WTC11 (cell line): ENCODE data around the gene PRKCB. TPM values are rescaled to one million over a fixed set of nuclear protein-coding genes. Genes with fewer than 3 reads are reported as not detected.

Source experiments
- ATAC-seq: fragments of 200-7000 bp; cut with Tn5 transposase; 2 replicates; pipeline ENCODE4 v1.10.0; 2021; ENCODE audit warnings: mild to moderate bottlenecking, moderate library complexity
- CTCF ChIA-PET: fragments of 300-600 bp; sonication (Branson Sonifier 250); formaldehyde crosslinking; loops from one replicate; lab custom pipeline; 2021; ENCODE audit warnings: antibody characterized with exemption; lab: Charles Lee
- POLR2A ChIA-PET: fragments of 350-600 bp; sonication (Branson Sonifier 250); formaldehyde crosslinking; loops from one replicate; lab custom pipeline; 2021; ENCODE audit warnings: antibody characterized with exemption; lab: Charles Lee
- DNase-seq: peaks from one replicate; pipeline ENCODE4 v3.0.0; 2021; ENCODE audit warnings: low spot score
- H3K27ac Mint-ChIP-seq: 2 replicates; pipeline ENCODE4 v1.8.0; 2021; ENCODE audit warnings: mixed read lengths
- H3K27me3 Mint-ChIP-seq: 2 replicates; pipeline ENCODE4 v1.8.0; 2021; ENCODE audit warnings: low read depth, mild to moderate bottlenecking, moderate library complexity, mixed read lengths
- H3K36me3 Mint-ChIP-seq: 2 replicates; pipeline ENCODE4 v1.8.0; 2021; ENCODE audit warnings: mixed read lengths
- H3K4me1 Mint-ChIP-seq: 2 replicates; pipeline ENCODE4 v1.8.0; 2022; ENCODE audit warnings: mixed read lengths
- H3K4me3 Mint-ChIP-seq: 2 replicates; pipeline ENCODE4 v1.8.0; 2021; ENCODE audit warnings: mild to moderate bottlenecking, moderate library complexity, mixed read lengths
- H3K9me3 Mint-ChIP-seq: 2 replicates; pipeline ENCODE4 v1.8.0; 2021; ENCODE audit warnings: mixed read lengths
- EMX1 ChIP-seq: fragments of 250-450 bp; sonication (Bioruptor Pico); IDR thresholded peaks from 2 replicates; pipeline ENCODE4 v1.8.0; 2021; ENCODE audit warnings: mild to moderate bottlenecking
- NR2C2 ChIP-seq: sonication (generic); formaldehyde crosslinking; IDR thresholded peaks from 2 replicates; pipeline ENCODE4 v1.8.0; 2022; ENCODE audit warnings: mild to moderate bottlenecking, missing genetic modification reagents
- OVOL2 ChIP-seq: fragments of 250-450 bp; sonication (Bioruptor Pico); IDR thresholded peaks from 2 replicates; pipeline ENCODE4 v1.9.0; 2021; ENCODE audit warnings: mild to moderate bottlenecking, borderline replicate concordance
- ZBTB21 ChIP-seq: sonication (generic); formaldehyde crosslinking; IDR thresholded peaks from 2 replicates; pipeline ENCODE4 v1.8.1; 2023; ENCODE audit warnings: mild to moderate bottlenecking, missing genetic modification reagents, borderline replicate concordance
- total RNA-seq: library from RNA; stranded (reverse); gene quantifications from 3 replicates; pipeline ENCODE4 v1.2.3, GENCODE V29; 2021
- TF ChIP-seq, protein P1 (sequence below): sonication (generic); formaldehyde crosslinking; IDR thresholded peaks from 2 replicates; pipeline ENCODE4 v1.8.1; 2023; ENCODE audit warnings: mild to moderate bottlenecking, missing genetic modification reagents
- TF ChIP-seq, protein P2 (sequence below): sonication (generic); formaldehyde crosslinking; IDR thresholded peaks from 2 replicates; pipeline ENCODE4 v1.8.0; 2022; ENCODE audit warnings: mild to moderate bottlenecking, missing genetic modification reagents
- TF ChIP-seq, protein P3 (sequence below): fragments of 250-450 bp; sonication (Bioruptor Pico); IDR thresholded peaks from 2 replicates; pipeline ENCODE4 v1.8.0; 2021; ENCODE audit warnings: mild to moderate bottlenecking
- TF ChIP-seq, protein P4 (sequence below): sonication (generic); formaldehyde crosslinking; IDR thresholded peaks from 2 replicates; pipeline ENCODE4 v1.8.0; 2022; ENCODE audit warnings: missing genetic modification reagents
- TF ChIP-seq, protein P5 (sequence below): fragments of 250-450 bp; sonication (Bioruptor Pico); IDR thresholded peaks from 2 replicates; pipeline ENCODE4 v1.9.0; 2021; ENCODE audit warnings: mild to moderate bottlenecking, borderline replicate concordance

The PRKCB gene
- total RNA-seq, 1 experiment from 2014 or later = 6.9 TPM

DNA sequence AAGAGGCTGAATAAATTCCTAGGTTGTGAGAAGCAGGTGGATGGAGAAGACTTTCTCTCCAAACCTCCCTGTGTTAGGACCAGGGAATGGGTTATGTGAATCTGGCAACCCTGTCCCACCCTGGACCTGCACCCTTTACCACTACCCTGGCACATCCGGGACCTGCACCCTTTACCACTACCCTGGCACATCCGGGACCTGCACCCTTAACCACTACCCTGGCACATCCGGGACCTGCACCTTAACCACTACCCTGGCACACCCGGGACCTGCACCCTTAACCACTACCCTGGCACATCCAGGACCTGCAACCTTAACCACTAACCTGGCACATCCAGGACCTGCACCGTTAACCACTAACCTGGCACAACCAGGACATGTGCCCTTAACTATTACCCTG is 213.3 kb downstream of the PRKCB start (continued):
- TF ChIP-seq, protein P1, sequence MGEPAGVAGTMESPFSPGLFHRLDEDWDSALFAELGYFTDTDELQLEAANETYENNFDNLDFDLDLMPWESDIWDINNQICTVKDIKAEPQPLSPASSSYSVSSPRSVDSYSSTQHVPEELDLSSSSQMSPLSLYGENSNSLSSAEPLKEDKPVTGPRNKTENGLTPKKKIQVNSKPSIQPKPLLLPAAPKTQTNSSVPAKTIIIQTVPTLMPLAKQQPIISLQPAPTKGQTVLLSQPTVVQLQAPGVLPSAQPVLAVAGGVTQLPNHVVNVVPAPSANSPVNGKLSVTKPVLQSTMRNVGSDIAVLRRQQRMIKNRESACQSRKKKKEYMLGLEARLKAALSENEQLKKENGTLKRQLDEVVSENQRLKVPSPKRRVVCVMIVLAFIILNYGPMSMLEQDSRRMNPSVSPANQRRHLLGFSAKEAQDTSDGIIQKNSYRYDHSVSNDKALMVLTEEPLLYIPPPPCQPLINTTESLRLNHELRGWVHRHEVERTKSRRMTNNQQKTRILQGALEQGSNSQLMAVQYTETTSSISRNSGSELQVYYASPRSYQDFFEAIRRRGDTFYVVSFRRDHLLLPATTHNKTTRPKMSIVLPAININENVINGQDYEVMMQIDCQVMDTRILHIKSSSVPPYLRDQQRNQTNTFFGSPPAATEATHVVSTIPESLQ (CRISPR knock-in tag) = no peak
- TF ChIP-seq EMX1 (no peak), NR2C2 (no peak)

DNA sequence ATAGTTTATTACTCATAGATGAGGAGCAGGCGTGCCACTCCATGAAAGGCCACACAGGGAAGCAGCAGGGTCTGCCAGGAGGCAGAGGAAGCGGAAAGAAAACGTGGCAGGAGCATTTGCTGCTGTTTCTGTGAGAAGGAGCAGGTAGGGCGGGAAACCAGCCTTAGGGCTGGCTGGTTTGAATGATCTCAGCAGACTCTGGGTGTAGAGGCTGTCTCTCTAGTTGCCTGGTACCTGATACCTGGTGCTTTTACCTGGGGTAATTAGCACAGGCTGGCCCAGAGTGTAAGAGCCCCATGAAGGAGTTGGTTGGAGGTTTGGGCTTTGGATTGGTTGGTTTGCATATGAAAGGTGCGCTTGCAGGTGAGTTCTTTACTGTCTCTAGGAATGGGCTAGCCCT is 215.3 kb downstream of the PRKCB start:
- DNase-seq = peak; percentile 50
- CTCF ChIA-PET = interaction anchor here (1.2 to 2.2 kb wide), 3 partner anchors 9 to 202 kb away, joined by 3 to 9 read pairs (median 4); no protein-coding TSS in a partner anchor
- TF ChIP-seq ZBTB21 = peak; percentile 32; the same call in 1 of the 2 replicates
- no peak for TF ChIP-seq OVOL2 (CRISPR knock-in tag)
- TF ChIP-seq, protein P2, sequence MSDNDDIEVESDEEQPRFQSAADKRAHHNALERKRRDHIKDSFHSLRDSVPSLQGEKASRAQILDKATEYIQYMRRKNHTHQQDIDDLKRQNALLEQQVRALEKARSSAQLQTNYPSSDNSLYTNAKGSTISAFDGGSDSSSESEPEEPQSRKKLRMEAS (CRISPR knock-in tag) = 0 out of 2 replicates have a peak, but pooled peaks have one; percentile 31
- TF ChIP-seq, protein P3, sequence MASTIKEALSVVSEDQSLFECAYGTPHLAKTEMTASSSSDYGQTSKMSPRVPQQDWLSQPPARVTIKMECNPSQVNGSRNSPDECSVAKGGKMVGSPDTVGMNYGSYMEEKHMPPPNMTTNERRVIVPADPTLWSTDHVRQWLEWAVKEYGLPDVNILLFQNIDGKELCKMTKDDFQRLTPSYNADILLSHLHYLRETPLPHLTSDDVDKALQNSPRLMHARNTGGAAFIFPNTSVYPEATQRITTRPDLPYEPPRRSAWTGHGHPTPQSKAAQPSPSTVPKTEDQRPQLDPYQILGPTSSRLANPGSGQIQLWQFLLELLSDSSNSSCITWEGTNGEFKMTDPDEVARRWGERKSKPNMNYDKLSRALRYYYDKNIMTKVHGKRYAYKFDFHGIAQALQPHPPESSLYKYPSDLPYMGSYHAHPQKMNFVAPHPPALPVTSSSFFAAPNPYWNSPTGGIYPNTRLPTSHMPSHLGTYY (CRISPR knock-in tag) = no peak
- Mint-ChIP-seq H3K27me3 (no peaks in the 10 kb centered on the region; the same call in 1 of the 2 replicates), H3K9me3 (0 out of 2 replicates have a peak, but pooled peaks cover 7% of the 10 kb centered on the region), H3K4me1 (peaks cover 67% of the 10 kb centered on the region), H3K27ac (peak overlapping the region; percentile 94), H3K4me3 (peak overlapping the region; percentile 20; the same call in 1 of the 2 replicates), H3K36me3 (no peaks in the 10 kb centered on the region)
- POLR2A ChIA-PET = no interaction called here
- peak; percentile 87 for ATAC-seq

DNA sequence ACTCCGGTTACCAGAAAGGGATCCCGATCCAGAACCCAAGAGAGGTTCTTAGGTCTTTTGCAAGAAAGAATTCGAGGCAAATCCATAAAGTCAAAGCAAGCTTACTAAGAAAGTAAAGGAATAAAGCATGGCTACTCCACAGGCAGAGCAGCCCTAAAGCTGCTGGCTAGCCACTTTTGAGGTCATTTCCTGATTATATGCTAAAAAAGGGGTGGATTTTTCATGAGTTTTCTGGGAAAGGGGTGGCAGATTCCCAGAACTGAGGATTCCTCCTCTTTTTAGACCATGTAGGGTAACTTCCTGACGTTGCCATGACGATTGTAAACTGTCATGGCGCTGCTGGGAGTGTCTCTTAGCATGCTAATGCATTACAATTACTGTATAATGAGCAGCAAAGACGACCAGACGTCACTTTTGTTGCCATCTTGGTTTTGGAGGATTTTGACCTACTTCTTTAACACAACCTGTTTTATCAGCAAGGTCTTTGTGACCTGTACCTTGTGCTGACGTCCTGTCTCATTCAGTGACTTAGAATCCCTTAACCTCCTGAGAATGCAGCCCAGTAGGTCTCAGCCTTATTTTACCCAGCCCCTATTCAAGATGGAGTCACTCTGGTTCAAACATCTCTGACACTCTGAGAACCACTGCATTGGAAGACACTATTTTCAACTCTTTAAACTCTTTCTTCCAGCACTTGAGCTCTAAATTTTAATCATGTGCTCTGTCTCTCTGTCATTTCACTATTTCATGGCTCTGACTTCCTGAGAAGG is 216.7 kb downstream of the PRKCB start:
- ATAC-seq = no peak
- Mint-ChIP-seq H3K27ac (no peak overlapping the region; the same call in 1 of the 2 replicates), H3K27me3 (no peaks in the 10 kb centered on the region; the same call in 1 of the 2 replicates), H3K9me3 (0 out of 2 replicates have a peak, but pooled peaks cover 7% of the 10 kb centered on the region), H3K4me3 (no peak overlapping the region), H3K4me1 (peaks cover 73% of the 10 kb centered on the region), H3K36me3 (no peaks in the 10 kb centered on the region)
- ChIA-PET CTCF (interaction anchor here (0.7 to 2.2 kb wide), 6 partner anchors 10 to 465 kb away, joined by 3 to 9 read pairs (median 4); no protein-coding TSS in a partner anchor), POLR2A (interaction anchor here (0.8 kb wide), 1 partner anchor 37 kb away, joined by 3 read pairs; no protein-coding TSS in a partner anchor)
- no peak for DNase-seq
- TF ChIP-seq, protein P4, sequence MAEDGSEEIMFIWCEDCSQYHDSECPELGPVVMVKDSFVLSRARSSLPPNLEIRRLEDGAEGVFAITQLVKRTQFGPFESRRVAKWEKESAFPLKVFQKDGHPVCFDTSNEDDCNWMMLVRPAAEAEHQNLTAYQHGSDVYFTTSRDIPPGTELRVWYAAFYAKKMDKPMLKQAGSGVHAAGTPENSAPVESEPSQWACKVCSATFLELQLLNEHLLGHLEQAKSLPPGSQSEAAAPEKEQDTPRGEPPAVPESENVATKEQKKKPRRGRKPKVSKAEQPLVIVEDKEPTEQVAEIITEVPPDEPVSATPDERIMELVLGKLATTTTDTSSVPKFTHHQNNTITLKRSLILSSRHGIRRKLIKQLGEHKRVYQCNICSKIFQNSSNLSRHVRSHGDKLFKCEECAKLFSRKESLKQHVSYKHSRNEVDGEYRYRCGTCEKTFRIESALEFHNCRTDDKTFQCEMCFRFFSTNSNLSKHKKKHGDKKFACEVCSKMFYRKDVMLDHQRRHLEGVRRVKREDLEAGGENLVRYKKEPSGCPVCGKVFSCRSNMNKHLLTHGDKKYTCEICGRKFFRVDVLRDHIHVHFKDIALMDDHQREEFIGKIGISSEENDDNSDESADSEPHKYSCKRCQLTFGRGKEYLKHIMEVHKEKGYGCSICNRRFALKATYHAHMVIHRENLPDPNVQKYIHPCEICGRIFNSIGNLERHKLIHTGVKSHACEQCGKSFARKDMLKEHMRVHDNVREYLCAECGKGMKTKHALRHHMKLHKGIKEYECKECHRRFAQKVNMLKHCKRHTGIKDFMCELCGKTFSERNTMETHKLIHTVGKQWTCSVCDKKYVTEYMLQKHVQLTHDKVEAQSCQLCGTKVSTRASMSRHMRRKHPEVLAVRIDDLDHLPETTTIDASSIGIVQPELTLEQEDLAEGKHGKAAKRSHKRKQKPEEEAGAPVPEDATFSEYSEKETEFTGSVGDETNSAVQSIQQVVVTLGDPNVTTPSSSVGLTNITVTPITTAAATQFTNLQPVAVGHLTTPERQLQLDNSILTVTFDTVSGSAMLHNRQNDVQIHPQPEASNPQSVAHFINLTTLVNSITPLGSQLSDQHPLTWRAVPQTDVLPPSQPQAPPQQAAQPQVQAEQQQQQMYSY (CRISPR knock-in tag) = no peak
- TF ChIP-seq, protein P5, sequence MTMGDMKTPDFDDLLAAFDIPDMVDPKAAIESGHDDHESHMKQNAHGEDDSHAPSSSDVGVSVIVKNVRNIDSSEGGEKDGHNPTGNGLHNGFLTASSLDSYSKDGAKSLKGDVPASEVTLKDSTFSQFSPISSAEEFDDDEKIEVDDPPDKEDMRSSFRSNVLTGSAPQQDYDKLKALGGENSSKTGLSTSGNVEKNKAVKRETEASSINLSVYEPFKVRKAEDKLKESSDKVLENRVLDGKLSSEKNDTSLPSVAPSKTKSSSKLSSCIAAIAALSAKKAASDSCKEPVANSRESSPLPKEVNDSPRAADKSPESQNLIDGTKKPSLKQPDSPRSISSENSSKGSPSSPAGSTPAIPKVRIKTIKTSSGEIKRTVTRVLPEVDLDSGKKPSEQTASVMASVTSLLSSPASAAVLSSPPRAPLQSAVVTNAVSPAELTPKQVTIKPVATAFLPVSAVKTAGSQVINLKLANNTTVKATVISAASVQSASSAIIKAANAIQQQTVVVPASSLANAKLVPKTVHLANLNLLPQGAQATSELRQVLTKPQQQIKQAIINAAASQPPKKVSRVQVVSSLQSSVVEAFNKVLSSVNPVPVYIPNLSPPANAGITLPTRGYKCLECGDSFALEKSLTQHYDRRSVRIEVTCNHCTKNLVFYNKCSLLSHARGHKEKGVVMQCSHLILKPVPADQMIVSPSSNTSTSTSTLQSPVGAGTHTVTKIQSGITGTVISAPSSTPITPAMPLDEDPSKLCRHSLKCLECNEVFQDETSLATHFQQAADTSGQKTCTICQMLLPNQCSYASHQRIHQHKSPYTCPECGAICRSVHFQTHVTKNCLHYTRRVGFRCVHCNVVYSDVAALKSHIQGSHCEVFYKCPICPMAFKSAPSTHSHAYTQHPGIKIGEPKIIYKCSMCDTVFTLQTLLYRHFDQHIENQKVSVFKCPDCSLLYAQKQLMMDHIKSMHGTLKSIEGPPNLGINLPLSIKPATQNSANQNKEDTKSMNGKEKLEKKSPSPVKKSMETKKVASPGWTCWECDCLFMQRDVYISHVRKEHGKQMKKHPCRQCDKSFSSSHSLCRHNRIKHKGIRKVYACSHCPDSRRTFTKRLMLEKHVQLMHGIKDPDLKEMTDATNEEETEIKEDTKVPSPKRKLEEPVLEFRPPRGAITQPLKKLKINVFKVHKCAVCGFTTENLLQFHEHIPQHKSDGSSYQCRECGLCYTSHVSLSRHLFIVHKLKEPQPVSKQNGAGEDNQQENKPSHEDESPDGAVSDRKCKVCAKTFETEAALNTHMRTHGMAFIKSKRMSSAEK = 0 out of 2 replicates have a peak, but pooled peaks have one; percentile 38
